ENCODE measurements around the gene CNTN1.

Gene CNTN1

GRCh38 chr12:41013881-41014642 lies 321.8 kb downstream of the CNTN1 start:
- H3K79me1 ChIP-seq (ENCODE audit: low read length) = no peaks in the 10 kb centered on the region
- no peak overlapping the region for H2BK5ac ChIP-seq (ENCODE audit: low read depth, low read length, poor library complexity)
- H4K12ac ChIP-seq (ENCODE audit: low read depth, low read length) = no peak overlapping the region
- no peak overlapping the region for H4K91ac ChIP-seq (ENCODE audit: low read depth, low read length)
- no peaks in the 10 kb centered on the region for H3K4me1 ChIP-seq (ENCODE audit: control insufficient read depth in 1 of 2, insufficient read depth in 2 of 2, low read length in 2 of 2)
- WGBS (ENCODE audit: extremely low coverage, insufficient coverage, insufficient read length) = no CpG with 5 or more reads among the region's 1 CpG
- no peaks in the 10 kb centered on the region for H3K36me3 ChIP-seq (ENCODE audit: control insufficient read depth in 1 of 2, insufficient read depth in 2 of 2, low read length in 2 of 2)
- no peak for DNase-seq
- no peak overlapping the region for H3K23ac ChIP-seq (ENCODE audit: low read length)
- H3K18ac ChIP-seq (ENCODE audit: low read length) = no peak overlapping the region
- no peaks in the 10 kb centered on the region for H3K79me2 ChIP-seq (ENCODE audit: control insufficient read depth, insufficient read depth, low read length, poor library complexity)
- no peak overlapping the region for H3K9ac ChIP-seq (ENCODE audit: low read length)
- H2BK12ac ChIP-seq (ENCODE audit: low read length) = no peak overlapping the region
- no peak overlapping the region for H4K8ac ChIP-seq (ENCODE audit: low read depth, low read length)
- H3K4me3 ChIP-seq (ENCODE audit: low read depth, low read length) = no peak overlapping the region
- no peak overlapping the region for H3K27ac ChIP-seq (ENCODE audit: low read depth, low read length)
- H2AK5ac ChIP-seq (ENCODE audit: low read length) = no peak overlapping the region
- H3K27me3 ChIP-seq (ENCODE audit: insufficient read depth, low read length) = no peaks in the 10 kb centered on the region
- H3K9me3 ChIP-seq (ENCODE audit: insufficient read depth, low read depth, low read length) = peaks cover 9% of the 10 kb centered on the region
- no peak overlapping the region for H2BK120ac ChIP-seq (ENCODE audit: insufficient read depth, low read length, poor library complexity)
- no peak overlapping the region for H3K4ac ChIP-seq (ENCODE audit: low read depth, low read length)
- H2AFZ ChIP-seq (ENCODE audit: insufficient read depth, low read length, poor library complexity) = no peak overlapping the region
- no peak overlapping the region for H3K14ac ChIP-seq (ENCODE audit: low read length)
- no peak overlapping the region for H3K4me2 ChIP-seq (ENCODE audit: low read length)

GRCh38 chr12:41014643-41015020 lies 322.4 kb downstream of the CNTN1 start:
- no peak overlapping the region for H3K27ac ChIP-seq (ENCODE audit: low read depth, low read length)
- H3K4me2 ChIP-seq (ENCODE audit: low read length) = no peak overlapping the region
- no peaks in the 10 kb centered on the region for H3K27me3 ChIP-seq (ENCODE audit: insufficient read depth, low read length)
- H4K8ac ChIP-seq (ENCODE audit: low read depth, low read length) = no peak overlapping the region
- H3K79me1 ChIP-seq (ENCODE audit: low read length) = no peaks in the 10 kb centered on the region
- no peak overlapping the region for H3K18ac ChIP-seq (ENCODE audit: low read length)
- no peak overlapping the region for H2BK12ac ChIP-seq (ENCODE audit: low read length)
- no CpG with 5 or more reads among the region's 1 CpG for WGBS (ENCODE audit: extremely low coverage, insufficient coverage, insufficient read length)
- no peak overlapping the region for H3K4me3 ChIP-seq (ENCODE audit: low read depth, low read length)
- H3K23ac ChIP-seq (ENCODE audit: low read length) = no peak overlapping the region
- DNase-seq = peak in 1 of 2 donors; percentile 49
- no peak overlapping the region for H2AK5ac ChIP-seq (ENCODE audit: low read length)
- no peak overlapping the region for H2BK120ac ChIP-seq (ENCODE audit: insufficient read depth, low read length, poor library complexity)
- H4K91ac ChIP-seq (ENCODE audit: low read depth, low read length) = no peak overlapping the region
- H3K79me2 ChIP-seq (ENCODE audit: control insufficient read depth, insufficient read depth, low read length, poor library complexity) = no peaks in the 10 kb centered on the region
- no peak overlapping the region for H2AFZ ChIP-seq (ENCODE audit: insufficient read depth, low read length, poor library complexity)
- H4K12ac ChIP-seq (ENCODE audit: low read depth, low read length) = no peak overlapping the region
- H3K9ac ChIP-seq (ENCODE audit: low read length) = no peak overlapping the region
- no peak overlapping the region for H3K14ac ChIP-seq (ENCODE audit: low read length)
- H2BK5ac ChIP-seq (ENCODE audit: low read depth, low read length, poor library complexity) = no peak overlapping the region
- no peaks in the 10 kb centered on the region for H3K4me1 ChIP-seq (ENCODE audit: control insufficient read depth in 1 of 2, insufficient read depth in 2 of 2, low read length in 2 of 2)
- peaks cover 9% of the 10 kb centered on the region for H3K9me3 ChIP-seq (ENCODE audit: insufficient read depth, low read depth, low read length)
- no peak overlapping the region for H3K4ac ChIP-seq (ENCODE audit: low read depth, low read length)
- H3K36me3 ChIP-seq (ENCODE audit: control insufficient read depth in 1 of 2, insufficient read depth in 2 of 2, low read length in 2 of 2) = no peaks in the 10 kb centered on the region

GRCh38 chr12:41018010-41018409 lies 325.8 kb downstream of the CNTN1 start:
- H2BK12ac ChIP-seq (ENCODE audit: low read length) = no peak overlapping the region
- no peak overlapping the region for H3K18ac ChIP-seq (ENCODE audit: low read length)
- H3K4me3 ChIP-seq (ENCODE audit: low read depth, low read length) = no peak overlapping the region
- H2BK5ac ChIP-seq (ENCODE audit: low read depth, low read length, poor library complexity) = no peak overlapping the region
- H4K91ac ChIP-seq (ENCODE audit: low read depth, low read length) = no peak overlapping the region
- no CpG with 5 or more reads among the region's 5 CpGs for WGBS (ENCODE audit: extremely low coverage, insufficient coverage, insufficient read length)
- H3K36me3 ChIP-seq (ENCODE audit: control insufficient read depth in 1 of 2, insufficient read depth in 2 of 2, low read length in 2 of 2) = no peaks in the 10 kb centered on the region
- H2AK5ac ChIP-seq (ENCODE audit: low read length) = no peak overlapping the region
- H3K27ac ChIP-seq (ENCODE audit: low read depth, low read length) = no peak overlapping the region
- no peaks in the 10 kb centered on the region for H3K27me3 ChIP-seq (ENCODE audit: insufficient read depth, low read length)
- no peak overlapping the region for H4K12ac ChIP-seq (ENCODE audit: low read depth, low read length)
- H3K9me3 ChIP-seq (ENCODE audit: insufficient read depth, low read depth, low read length) = no peaks in the 10 kb centered on the region
- no peak overlapping the region for H2AFZ ChIP-seq (ENCODE audit: insufficient read depth, low read length, poor library complexity)
- H4K8ac ChIP-seq (ENCODE audit: low read depth, low read length) = no peak overlapping the region
- H3K79me2 ChIP-seq (ENCODE audit: control insufficient read depth, insufficient read depth, low read length, poor library complexity) = no peaks in the 10 kb centered on the region
- no peaks in the 10 kb centered on the region for H3K79me1 ChIP-seq (ENCODE audit: low read length)
- no peak overlapping the region for H3K9ac ChIP-seq (ENCODE audit: low read length)
- no peak overlapping the region for H3K23ac ChIP-seq (ENCODE audit: low read length)
- no peak overlapping the region for H3K4me2 ChIP-seq (ENCODE audit: low read length)
- H3K4ac ChIP-seq (ENCODE audit: low read depth, low read length) = no peak overlapping the region
- no peak for DNase-seq
- no peak overlapping the region for H2BK120ac ChIP-seq (ENCODE audit: insufficient read depth, low read length, poor library complexity)
- no peaks in the 10 kb centered on the region for H3K4me1 ChIP-seq (ENCODE audit: control insufficient read depth in 1 of 2, insufficient read depth in 2 of 2, low read length in 2 of 2)
- no peak overlapping the region for H3K14ac ChIP-seq (ENCODE audit: low read length)

- H3K4me2 ChIP-seq (ENCODE audit: low read length) = no peak overlapping the region
- H4K91ac ChIP-seq (ENCODE audit: low read depth, low read length) = no peak overlapping the region
- H3K79me1 ChIP-seq (ENCODE audit: low read length) = no peaks in the 10 kb centered on the region
- no peak overlapping the region for H3K14ac ChIP-seq (ENCODE audit: low read length)
- no peak overlapping the region for H4K12ac ChIP-seq (ENCODE audit: low read depth, low read length)
- no peak overlapping the region for H2BK120ac ChIP-seq (ENCODE audit: insufficient read depth, low read length, poor library complexity)
- no peaks in the 10 kb centered on the region for H3K4me1 ChIP-seq (ENCODE audit: control insufficient read depth in 1 of 2, insufficient read depth in 2 of 2, low read length in 2 of 2)
- H3K4me3 ChIP-seq (ENCODE audit: low read depth, low read length) = no peak overlapping the region
- no peaks in the 10 kb centered on the region for H3K9me3 ChIP-seq (ENCODE audit: insufficient read depth, low read depth, low read length)
- H3K4ac ChIP-seq (ENCODE audit: low read depth, low read length) = no peak overlapping the region
- no peak overlapping the region for H2BK12ac ChIP-seq (ENCODE audit: low read length)
- no peaks in the 10 kb centered on the region for H3K36me3 ChIP-seq (ENCODE audit: control insufficient read depth in 1 of 2, insufficient read depth in 2 of 2, low read length in 2 of 2)
- H3K27me3 ChIP-seq (ENCODE audit: insufficient read depth, low read length) = no peaks in the 10 kb centered on the region
- H3K18ac ChIP-seq (ENCODE audit: low read length) = no peak overlapping the region
- H3K79me2 ChIP-seq (ENCODE audit: control insufficient read depth, insufficient read depth, low read length, poor library complexity) = no peaks in the 10 kb centered on the region
- no peak overlapping the region for H2BK5ac ChIP-seq (ENCODE audit: low read depth, low read length, poor library complexity)
- H3K9ac ChIP-seq (ENCODE audit: low read length) = no peak overlapping the region
- H2AK5ac ChIP-seq (ENCODE audit: low read length) = no peak overlapping the region
- H3K27ac ChIP-seq (ENCODE audit: low read depth, low read length) = no peak overlapping the region
- no peak overlapping the region for H2AFZ ChIP-seq (ENCODE audit: insufficient read depth, low read length, poor library complexity)
- DNase-seq = no peak
- H4K8ac ChIP-seq (ENCODE audit: low read depth, low read length) = no peak overlapping the region
- no peak overlapping the region for H3K23ac ChIP-seq (ENCODE audit: low read length)
Measured at GRCh38 chr12:41019461-41019860, 327.2 kb downstream of the CNTN1 start.
